ENCODE data around the gene GFER.
A peak's percentile ranks its signal among the peaks of the same experiment; 100 is the strongest.
"Not testable (repeated sequence)": the region's sequence is repeated elsewhere in the genome, so short reads cannot be mapped to it uniquely, and the experiment has no call there.

The GFER gene

GRCh38 chr16:1953734-1954133 is 30.3 kb upstream of the GFER start:
- DNase-seq (ENCODE audit: extremely low spot score, insufficient read length, low read depth) (no peak), FAIRE-seq (no peak)

- FAIRE-seq; DNase-seq (ENCODE audit: extremely low spot score, insufficient read length, low read depth): not testable (repeated sequence)
Observed at GRCh38 chr16:1957434-1958142, 26.4 kb upstream of the GFER start.

DNA sequence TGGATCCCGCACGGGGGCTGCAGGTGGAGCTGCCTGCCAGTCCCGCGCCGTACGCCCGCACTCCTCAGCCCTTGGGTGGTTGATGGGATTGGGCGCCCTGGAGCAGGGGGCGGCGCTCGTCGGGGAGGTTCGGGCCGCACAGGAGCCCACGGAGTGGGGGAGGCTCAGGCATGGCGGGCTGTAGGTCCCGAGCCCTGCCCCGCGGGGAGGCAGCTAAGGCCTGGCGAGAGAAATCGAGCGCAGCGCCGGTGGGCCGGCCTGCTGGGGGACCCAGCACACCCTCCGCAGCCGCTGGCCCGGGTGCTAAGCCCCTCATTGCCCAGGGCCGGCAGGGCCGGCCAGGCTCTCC is 25.9 kb upstream of the GFER start:
- FAIRE-seq; DNase-seq (ENCODE audit: extremely low spot score, insufficient read length, low read depth): not testable (repeated sequence)

DNA sequence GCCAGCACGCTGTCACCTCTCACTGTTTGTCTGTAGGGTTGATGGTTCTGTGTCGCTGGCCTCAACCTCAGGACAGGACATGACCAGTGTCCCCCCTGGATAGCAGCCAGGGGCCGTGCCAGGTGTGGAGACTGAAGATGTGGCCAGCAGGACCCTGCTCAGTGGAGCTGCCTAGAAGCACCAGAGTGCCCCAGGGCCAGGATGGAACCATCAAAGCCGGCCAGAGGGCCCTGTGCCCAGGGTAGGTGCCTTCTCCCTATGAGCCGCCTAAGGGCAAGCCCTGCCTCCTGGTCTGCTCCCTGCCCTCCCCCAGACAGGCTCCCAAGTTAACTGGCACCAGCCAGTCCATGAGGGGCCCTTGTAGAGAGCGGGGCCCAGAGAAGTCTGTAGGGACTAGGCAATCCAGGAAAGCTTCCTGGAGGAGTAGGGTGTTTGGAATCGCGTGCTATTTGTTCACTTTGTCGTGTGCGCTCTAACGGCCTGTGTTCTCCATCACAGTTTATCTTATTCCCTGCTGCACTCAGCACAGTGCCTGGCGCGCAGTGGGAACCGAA is 25.2 kb upstream of the GFER start:
- DNase-seq (ENCODE audit: extremely low spot score, insufficient read length, low read depth) = no peak
- FAIRE-seq = no peak

DNA sequence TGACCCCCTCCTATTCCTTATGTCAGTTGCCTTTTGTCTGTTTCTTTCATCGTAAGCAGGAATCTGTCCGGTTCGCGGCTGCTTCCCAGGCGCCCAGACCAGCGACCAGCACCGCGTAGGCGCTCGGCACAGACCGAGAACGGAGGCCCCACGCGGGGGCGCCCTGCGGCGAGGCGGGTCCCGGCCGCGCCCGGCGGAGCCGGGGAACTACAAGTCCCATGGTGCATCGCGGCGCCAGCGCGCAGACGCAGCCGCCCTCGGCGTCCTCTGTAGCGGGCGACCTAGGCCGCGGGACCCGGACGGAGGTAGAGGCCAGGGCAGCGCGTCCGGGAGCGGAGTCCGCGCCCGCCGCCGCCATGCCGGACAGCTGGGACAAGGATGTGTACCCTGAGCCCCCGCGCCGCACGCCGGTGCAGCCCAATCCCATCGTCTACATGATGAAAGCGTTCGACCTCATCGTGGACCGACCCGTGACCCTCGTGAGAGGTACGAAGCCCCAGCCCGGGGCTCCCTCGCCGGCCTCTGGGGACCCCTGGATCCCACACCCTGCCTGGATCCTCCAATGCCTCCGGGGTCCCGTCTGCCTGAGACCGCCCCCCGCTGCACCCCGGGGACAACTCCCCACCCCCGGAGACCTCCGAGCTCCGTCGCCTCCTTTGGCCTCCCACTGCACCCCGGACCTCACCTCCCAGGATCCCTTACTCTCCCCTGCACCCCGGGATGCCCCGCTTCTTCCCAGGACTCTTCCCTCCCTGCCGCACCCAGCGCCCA is 24.5 kb upstream of the GFER start, which contains the start of gene NDUFB10:
NDUFB10 (plus strand) TSS at position 270 of the 771 bp plus-strand sequence; CDS start at position 357, 87 bp downstream.
- DNase-seq (ENCODE audit: extremely low spot score, insufficient read length, low read depth) (peak; percentile 83), FAIRE-seq (peak; percentile 90)

- DNase-seq (ENCODE audit: extremely low spot score, insufficient read length, low read depth) (no peak), FAIRE-seq (peak; percentile 73)
Observed at GRCh38 chr16:1960665-1961630, 23.0 kb upstream of the GFER start.

- no peak for DNase-seq (ENCODE audit: extremely low spot score, insufficient read length, low read depth)
- no peak for FAIRE-seq
Observed at GRCh38 chr16:1961651-1962067, 22.3 kb upstream of the GFER start.

GRCh38 chr16:1962161-1963153 is 21.5 kb upstream of the GFER start:
- DNase-seq (ENCODE audit: extremely low spot score, insufficient read length, low read depth); FAIRE-seq: not testable (repeated sequence)

GRCh38 chr16:1963806-1964505 is 20.0 kb upstream of the GFER start:
- FAIRE-seq = no peak
- no peak for DNase-seq (ENCODE audit: extremely low spot score, insufficient read length, low read depth)

GRCh38 chr16:1964506-1965395 is 19.2 kb upstream of the GFER start, which contains the start of gene RPS2:
TSS of gene RPS2 (minus strand) at chr16:1964826. CDS start at chr16:1964625, 201 bp downstream.
- DNase-seq (ENCODE audit: extremely low spot score, insufficient read length, low read depth) (peak; percentile 100), FAIRE-seq (peak; percentile 99)

DNA sequence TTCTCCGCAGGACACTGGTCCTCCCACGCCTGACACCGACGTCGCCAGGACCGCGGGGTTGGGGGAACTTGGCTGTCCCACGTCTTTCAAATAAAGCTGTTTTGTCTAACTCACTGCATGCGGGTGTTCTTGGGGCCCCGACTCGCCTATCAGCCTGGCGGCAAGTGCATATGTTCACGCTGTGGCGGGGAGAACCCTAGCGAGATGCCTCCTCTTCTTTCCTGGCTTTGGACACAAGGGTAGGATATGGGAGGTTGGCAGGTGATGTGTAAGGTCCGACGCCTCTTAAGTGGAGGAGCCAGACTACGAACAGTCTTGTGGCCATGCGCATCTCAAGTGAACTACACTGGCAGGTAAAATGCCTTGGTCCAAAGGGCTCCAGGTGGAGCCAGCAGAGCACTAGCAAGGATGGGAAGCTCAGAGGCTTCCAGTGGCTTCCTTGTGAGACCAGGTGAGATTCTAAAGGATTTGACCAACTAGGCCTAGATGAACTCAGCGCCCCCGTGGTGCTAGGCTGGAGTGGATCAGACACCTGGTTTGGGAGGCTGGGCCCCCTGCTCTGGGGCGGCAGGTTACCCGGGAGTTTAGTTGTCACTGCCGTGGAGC is 18.5 kb upstream of the GFER start:
- no peak for DNase-seq (ENCODE audit: extremely low spot score, insufficient read length, low read depth)
- no peak for FAIRE-seq

GRCh38 chr16:1966460-1966859 is 17.5 kb upstream of the GFER start, which contains the start of gene RNF151:
TSS of gene RNF151 (plus strand) at chr16:1966856. CDS start at chr16:1966882, 26 bp downstream.
- FAIRE-seq (no peak), DNase-seq (ENCODE audit: extremely low spot score, insufficient read length, low read depth) (no peak)

DNA sequence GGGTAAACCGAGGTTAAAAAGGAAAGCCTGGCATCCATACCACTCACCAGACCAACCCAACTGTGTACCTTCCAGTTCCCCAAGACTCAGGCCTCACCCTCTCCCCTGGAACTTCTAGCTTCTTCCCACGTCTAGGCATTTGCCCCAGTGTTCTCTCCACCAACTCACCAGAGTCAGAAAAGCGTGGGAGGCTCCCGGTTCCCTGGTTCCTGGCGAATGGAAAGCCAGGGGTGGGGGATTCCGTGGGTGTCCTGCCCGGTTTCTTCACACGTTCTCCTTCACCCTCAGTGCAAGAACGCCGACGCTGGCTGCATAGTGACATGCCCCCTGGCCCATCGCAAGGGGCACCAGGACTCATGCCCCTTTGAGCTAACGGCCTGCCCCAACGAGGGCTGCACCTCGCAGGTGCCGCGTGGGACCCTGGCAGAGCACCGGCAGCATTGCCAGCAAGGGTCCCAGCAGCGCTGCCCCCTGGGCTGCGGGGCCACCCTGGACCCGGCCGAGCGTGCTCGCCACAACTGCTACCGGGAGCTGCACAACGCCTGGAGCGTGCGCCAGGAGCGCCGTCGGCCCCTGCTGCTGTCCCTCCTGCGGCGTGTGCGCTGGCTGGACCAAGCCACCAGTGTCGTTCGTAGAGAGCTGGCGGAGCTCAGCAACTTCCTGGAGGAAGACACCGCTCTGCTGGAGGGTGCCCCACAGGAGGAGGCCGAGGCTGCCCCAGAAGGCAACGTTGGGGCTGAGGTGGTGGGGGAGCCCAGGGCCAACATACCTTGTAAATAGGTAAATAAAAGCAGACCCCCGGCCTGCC is 15.6 kb upstream of the GFER start:
- DNase-seq (ENCODE audit: extremely low spot score, insufficient read length, low read depth) = no peak
- FAIRE-seq = no peak

- peak; percentile 88 for DNase-seq (ENCODE audit: extremely low spot score, insufficient read length, low read depth)
- peak; percentile 98 for FAIRE-seq
Observed at GRCh38 chr16:1971796-1972489, 12.1 kb upstream of the GFER start, which contains the start of gene TBL3. TSS of gene TBL3 (plus strand) at chr16:1972053. CDS start at chr16:1972165, 112 bp downstream.

DNA sequence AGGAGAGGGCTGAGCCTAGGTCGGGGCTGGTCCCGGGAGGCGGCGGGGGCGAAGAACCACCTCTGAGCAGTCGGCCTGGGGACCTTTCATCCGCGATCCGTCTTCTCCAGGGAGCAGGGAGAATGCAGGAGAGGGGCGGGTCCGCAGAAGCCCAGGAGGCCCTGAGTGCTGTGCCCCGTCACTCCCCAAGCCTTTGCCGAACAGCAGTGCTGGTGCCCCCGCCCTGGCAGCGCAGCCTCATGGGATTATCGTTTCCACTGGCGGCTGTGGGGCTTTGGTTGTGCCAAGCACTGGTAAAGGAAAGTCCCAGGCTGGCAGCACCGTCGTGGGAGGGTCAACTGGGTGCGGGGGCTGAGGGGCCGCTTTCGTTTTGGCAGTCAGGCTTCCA is 11.5 kb upstream of the GFER start:
- DNase-seq (ENCODE audit: extremely low spot score, insufficient read length, low read depth) (no peak), FAIRE-seq (no peak)

Data from GM18507 (cell line).